Ascending aorta (tissue), 2 donors: Measurements from ENCODE around the gene COL26A1. TPM values are rescaled to one million over a fixed set of nuclear protein-coding genes. Genes with fewer than 3 reads are reported as not detected.

Experiments used
- DNase-seq, 2 donors: peaks; one replicate each; pipeline ENCODE4 v3.0.0-alpha.2; 2019; ENCODE audit warnings: low spot score in 2 of 2
- H3K27ac ChIP-seq, 2 donors: fragments of 200-600 bp; sonication (generic); one replicate each; pipeline ENCODE4 v1.5.1; 2016 to 2017; ENCODE audit warnings: mild to moderate bottlenecking in 1 of 2
- H3K27me3 ChIP-seq: fragments of 200-600 bp; sonication (generic); one replicate; pipeline ENCODE4 v1.5.1; 2017
- H3K36me3 ChIP-seq, 2 donors: fragments of 200-600 bp; sonication (generic); one replicate each; pipeline ENCODE4 v1.5.1; 2016
- H3K4me1 ChIP-seq, 2 donors: fragments of 200-600 bp; sonication (generic); one replicate each; pipeline ENCODE4 v1.5.1; 2016 to 2017; ENCODE audit warnings: mild to moderate bottlenecking in 1 of 2
- H3K4me3 ChIP-seq, 2 donors: fragments of 200-600 bp; sonication (generic); one replicate each; pipeline ENCODE4 v1.5.1; 2016 to 2017; ENCODE audit warnings: mild to moderate bottlenecking in 1 of 2
- H3K9me3 ChIP-seq, 2 donors: fragments of 200-600 bp; sonication (generic); one replicate each; pipeline ENCODE4 v1.5.1; 2016
- CTCF ChIP-seq, 3 experiments: fragments of 200-600 bp in 2 of 3; fragments of 450-650 bp in 1 of 3; sonication (generic) in 2 of 3; IDR thresholded peaks; one replicate each; pipeline ENCODE4 v1.5.1; 2016 to 2019; ENCODE audit warnings: antibody characterized with exemption in 3 of 3, mild to moderate bottlenecking in 1 of 3, moderate library complexity in 1 of 3
- intact Hi-C: fragments of 100-400 bp; cut with DNase I; formaldehyde crosslinking; loops from one replicate; pipeline ENCODE4 v1.15.1; 2023
- total RNA-seq: library from RNA; depleted of rRNA; stranded (reverse); fragments of >200 nt; gene quantifications from one replicate; pipeline ENCODE4 v1.1.0, GENCODE V29; 2016

Gene COL26A1
- total RNA-seq, 1 donor from 2014 or later, result not detected

GRCh38 chr7:101567230-101567629 lies 204.6 kb downstream of the COL26A1 start:
- H3K4me3 ChIP-seq, result no peak overlapping the region
- H3K27me3 ChIP-seq, result no peaks in the 10 kb centered on the region
- peak in 1 of 2 donors; percentile 38 for DNase-seq
- no peak overlapping the region for H3K27ac ChIP-seq
- H3K4me1 ChIP-seq, result no peaks in the 10 kb centered on the region
- H3K9me3 ChIP-seq, result peaks cover 0 to 4% of the 10 kb centered on the region in 2 donors
- H3K36me3 ChIP-seq, result no peaks in the 10 kb centered on the region
- intact Hi-C loops, result no loop called here
- TF ChIP-seq CTCF (IDR thresholded peaks at IDR 0.05), result no peak

GRCh38 chr7:101572156-101572555 lies 209.5 kb downstream of the COL26A1 start:
- intact Hi-C loops, result no loop called here
- no peak overlapping the region for H3K27ac ChIP-seq
- peaks cover 0 to 15% of the 10 kb centered on the region in 2 donors for H3K9me3 ChIP-seq
- no peaks in the 10 kb centered on the region for H3K27me3 ChIP-seq
- H3K4me3 ChIP-seq, result no peak overlapping the region
- H3K36me3 ChIP-seq, result no peaks in the 10 kb centered on the region
- no peak for TF ChIP-seq CTCF (IDR thresholded peaks at IDR 0.05)
- DNase-seq, result no peak
- H3K4me1 ChIP-seq, result no peaks in the 10 kb centered on the region

GRCh38 chr7:101575168-101575567 lies 212.5 kb downstream of the COL26A1 start:
- Histone ChIP-seq H3K9me3 (peaks cover 0 to 15% of the 10 kb centered on the region in 2 donors), H3K27me3 (no peaks in the 10 kb centered on the region), H3K4me1 (no peaks in the 10 kb centered on the region), H3K4me3 (no peak overlapping the region), H3K27ac (no peak overlapping the region), H3K36me3 (no peaks in the 10 kb centered on the region)
- DNase-seq, result peak in 1 of 2 donors; percentile 5
- no peak for TF ChIP-seq CTCF (IDR thresholded peaks at IDR 0.05)
- intact Hi-C loops, result no loop called here

- Histone ChIP-seq H3K27me3 (no peaks in the 10 kb centered on the region), H3K4me3 (no peak overlapping the region), H3K9me3 (peaks cover 0 to 11% of the 10 kb centered on the region in 2 donors), H3K27ac (no peak overlapping the region), H3K36me3 (no peaks in the 10 kb centered on the region), H3K4me1 (no peaks in the 10 kb centered on the region)
- intact Hi-C loops, result no loop called here
- DNase-seq, result no peak
- no peak for TF ChIP-seq CTCF (IDR thresholded peaks at IDR 0.05)
These were observed 213.0 kb downstream of the COL26A1 start for GRCh38 chr7:101575721-101576120.

- peak in 1 of 2 donors; percentile 24 for DNase-seq
- H3K4me1 ChIP-seq, result no peaks in the 10 kb centered on the region
- H3K27ac ChIP-seq, result no peak overlapping the region
- TF ChIP-seq CTCF (IDR thresholded peaks at IDR 0.05), result no peak
- H3K27me3 ChIP-seq, result no peaks in the 10 kb centered on the region
- intact Hi-C loops, result no loop called here
- no peak overlapping the region for H3K4me3 ChIP-seq
- H3K36me3 ChIP-seq, result no peaks in the 10 kb centered on the region
- peaks cover 0 to 11% of the 10 kb centered on the region in 2 donors for H3K9me3 ChIP-seq
These were observed 214.3 kb downstream of the COL26A1 start for GRCh38 chr7:101576998-101577397.

- Histone ChIP-seq H3K4me1 (no peaks in the 10 kb centered on the region), H3K9me3 (no peaks in the 10 kb centered on the region), H3K27me3 (no peaks in the 10 kb centered on the region), H3K4me3 (no peak overlapping the region), H3K36me3 (no peaks in the 10 kb centered on the region), H3K27ac (no peak overlapping the region)
- no peak for DNase-seq
- intact Hi-C loops, result no loop called here
- TF ChIP-seq CTCF (IDR thresholded peaks at IDR 0.05), result no peak
These were observed 215.9 kb downstream of the COL26A1 start for GRCh38 chr7:101578552-101578951.
